Cerebellar cortex (tissue), 1 donor: ENCODE measurements around the gene FBXW7.

Experiments used
- DNase-seq: peaks from one replicate; pipeline ENCODE4 v3.0.0-alpha.2; 2015; ENCODE audit warnings: low spot score

The FBXW7 gene

GRCh38 chr4:152281822-152282221 is 254.1 kb downstream of the FBXW7 start:
- DNase-seq = no peak

GRCh38 chr4:152281211-152281610 is 254.7 kb downstream of the FBXW7 start:
- no peak for DNase-seq

- no peak for DNase-seq
Measured at GRCh38 chr4:152279234-152279566, 256.7 kb downstream of the FBXW7 start.

GRCh38 chr4:152278505-152279233 is 257.2 kb downstream of the FBXW7 start:
- no peak for DNase-seq

GRCh38 chr4:152278172-152278504 is 257.8 kb downstream of the FBXW7 start:
- DNase-seq = no peak

- no peak for DNase-seq
Measured at GRCh38 chr4:152277333-152277732, 258.6 kb downstream of the FBXW7 start.

- DNase-seq = no peak
Measured at GRCh38 chr4:152273343-152273742, 262.5 kb downstream of the FBXW7 start.
